Measurements from ENCODE around the gene PPM1B. TPM values are rescaled to one million over a fixed set of nuclear protein-coding genes. Genes with fewer than 3 reads are reported as not detected.
"Not testable (repeated sequence)": the region's sequence is repeated elsewhere in the genome, so short reads cannot be mapped to it uniquely, and the experiment has no call there.

The PPM1B gene
- total RNA-seq, 2 donors from 2014 or later, result 69.9 to 99.3 TPM

GRCh38 chr2:44167908-44168680 lies 581 bp upstream of the PPM1B start:
- Histone ChIP-seq H3K9me3 (no peaks in the 10 kb centered on the region), H3K27me3 (replicated peaks; ENCODE audit: insufficient read depth) (no peaks in the 10 kb centered on the region), H3K4me3 (peak overlapping the region; percentile 70), H3K27ac (peak overlapping the region; percentile 88 to 93), H3K36me3 (no peaks in the 10 kb centered on the region), H3K4me1 (ENCODE audit: control insufficient read depth in 1 of 2, low read depth in 2 of 2) (peaks cover 19 to 23% of the 10 kb centered on the region in 2 donors)
- DNase-seq (ENCODE audit: low spot score), result peak; percentile 100
- TF ChIP-seq, protein P1, sequence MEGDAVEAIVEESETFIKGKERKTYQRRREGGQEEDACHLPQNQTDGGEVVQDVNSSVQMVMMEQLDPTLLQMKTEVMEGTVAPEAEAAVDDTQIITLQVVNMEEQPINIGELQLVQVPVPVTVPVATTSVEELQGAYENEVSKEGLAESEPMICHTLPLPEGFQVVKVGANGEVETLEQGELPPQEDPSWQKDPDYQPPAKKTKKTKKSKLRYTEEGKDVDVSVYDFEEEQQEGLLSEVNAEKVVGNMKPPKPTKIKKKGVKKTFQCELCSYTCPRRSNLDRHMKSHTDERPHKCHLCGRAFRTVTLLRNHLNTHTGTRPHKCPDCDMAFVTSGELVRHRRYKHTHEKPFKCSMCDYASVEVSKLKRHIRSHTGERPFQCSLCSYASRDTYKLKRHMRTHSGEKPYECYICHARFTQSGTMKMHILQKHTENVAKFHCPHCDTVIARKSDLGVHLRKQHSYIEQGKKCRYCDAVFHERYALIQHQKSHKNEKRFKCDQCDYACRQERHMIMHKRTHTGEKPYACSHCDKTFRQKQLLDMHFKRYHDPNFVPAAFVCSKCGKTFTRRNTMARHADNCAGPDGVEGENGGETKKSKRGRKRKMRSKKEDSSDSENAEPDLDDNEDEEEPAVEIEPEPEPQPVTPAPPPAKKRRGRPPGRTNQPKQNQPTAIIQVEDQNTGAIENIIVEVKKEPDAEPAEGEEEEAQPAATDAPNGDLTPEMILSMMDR (IDR thresholded peaks at IDR 0.05), result no peak
- ATAC-seq (ENCODE audit: insufficient number of reproducible peaks, low FRiP score, low read depth), result peak; percentile 94

DNA sequence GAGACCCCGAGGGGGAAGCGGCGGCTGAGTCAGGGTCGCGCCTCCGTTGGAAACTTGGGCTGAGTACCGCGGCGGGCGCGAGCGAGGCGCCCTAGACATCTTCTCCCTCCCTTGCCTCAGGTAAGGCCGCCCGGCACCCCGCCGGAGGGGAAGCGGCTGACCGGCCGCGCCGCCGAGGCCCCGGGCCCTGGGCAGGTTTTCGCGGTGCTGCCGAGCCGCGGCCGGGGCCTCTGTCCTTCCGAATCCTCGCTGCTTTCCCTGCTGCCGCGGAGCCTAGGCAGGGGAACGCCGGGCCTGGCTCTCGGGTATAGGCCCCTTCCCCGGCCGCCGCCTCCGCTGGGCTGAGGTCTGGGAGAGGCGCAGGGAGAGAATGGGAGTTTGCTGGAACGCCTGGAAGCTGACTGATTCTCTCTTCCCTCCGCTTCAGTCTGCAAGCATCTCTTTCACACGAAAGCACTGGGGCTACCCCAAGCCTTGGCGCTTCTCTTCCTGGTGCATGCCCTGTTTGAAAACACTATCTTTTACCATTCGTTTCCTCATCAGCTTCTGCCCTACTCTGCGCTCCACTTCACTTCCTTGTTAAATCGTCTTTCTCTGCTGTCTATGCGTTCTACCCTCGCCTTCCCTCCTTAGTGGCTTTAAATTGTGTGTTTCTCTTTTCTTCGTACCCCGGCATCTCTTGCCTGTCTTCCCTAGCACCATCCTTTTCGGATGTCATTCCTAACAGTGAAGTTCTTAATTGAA lies 652 bp downstream of the PPM1B start:
- Histone ChIP-seq H3K4me3 (peak overlapping the region; percentile 89), H3K9me3 (no peaks in the 10 kb centered on the region), H3K27me3 (replicated peaks; ENCODE audit: insufficient read depth) (no peaks in the 10 kb centered on the region), H3K27ac (peak overlapping the region; percentile 97), H3K36me3 (no peaks in the 10 kb centered on the region), H3K4me1 (ENCODE audit: control insufficient read depth in 1 of 2, low read depth in 2 of 2) (peaks cover 30 to 34% of the 10 kb centered on the region in 2 donors)
- no peak for ATAC-seq (ENCODE audit: insufficient number of reproducible peaks, low FRiP score, low read depth)
- DNase-seq (ENCODE audit: low spot score), result no peak
- TF ChIP-seq, protein P1 (IDR thresholded peaks at IDR 0.05), result no peak

DNA sequence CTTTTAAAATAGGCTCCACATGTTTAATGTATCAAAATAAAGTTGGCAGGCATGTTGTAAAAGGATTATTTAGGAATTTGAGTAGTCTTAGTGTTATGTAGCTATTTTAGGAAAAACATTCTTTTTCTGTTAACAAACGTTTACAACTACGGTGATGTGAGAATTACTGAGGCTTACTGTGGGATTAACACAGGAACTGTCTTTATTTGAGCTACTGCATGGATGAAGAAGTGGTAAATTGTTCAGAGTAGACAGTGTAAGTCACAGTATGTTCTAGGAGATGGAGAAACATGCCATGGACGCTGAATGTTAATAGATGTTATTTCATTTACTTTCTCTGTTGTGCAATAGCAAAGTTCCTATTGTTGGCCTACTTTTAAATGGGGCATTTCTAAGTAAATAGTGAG lies 1.6 kb downstream of the PPM1B start:
- Histone ChIP-seq H3K4me1 (ENCODE audit: control insufficient read depth in 1 of 2, low read depth in 2 of 2) (peaks cover 31 to 44% of the 10 kb centered on the region in 2 donors), H3K27ac (peak overlapping the region; percentile 97), H3K9me3 (no peaks in the 10 kb centered on the region), H3K27me3 (replicated peaks; ENCODE audit: insufficient read depth) (no peaks in the 10 kb centered on the region), H3K4me3 (peak overlapping the region; percentile 89), H3K36me3 (no peaks in the 10 kb centered on the region)
- no peak for ATAC-seq (ENCODE audit: insufficient number of reproducible peaks, low FRiP score, low read depth)
- no peak for DNase-seq (ENCODE audit: low spot score)
- TF ChIP-seq, protein P1 (IDR thresholded peaks at IDR 0.05), result no peak

DNA sequence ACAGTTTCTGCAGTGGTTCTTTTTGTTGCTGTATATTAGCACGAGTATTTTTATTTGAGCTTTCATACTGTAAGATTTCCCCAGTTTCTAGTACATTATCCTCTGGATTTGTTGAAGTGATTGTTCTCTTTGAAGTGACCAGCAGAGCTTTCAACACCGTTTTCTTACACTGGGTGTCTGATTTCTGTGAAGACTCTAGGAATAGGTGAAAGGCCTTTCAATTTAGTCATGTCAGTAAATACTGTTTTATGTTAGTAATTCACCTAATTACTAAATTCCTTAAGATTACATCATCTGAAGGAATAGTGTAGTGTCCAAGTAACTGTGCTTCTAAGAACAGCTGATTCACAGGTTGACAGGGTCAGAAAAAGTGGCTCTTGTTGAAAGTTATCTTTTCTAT lies 2.3 kb downstream of the PPM1B start:
- DNase-seq (ENCODE audit: low spot score) (no peak), ATAC-seq (ENCODE audit: insufficient number of reproducible peaks, low FRiP score, low read depth) (no peak)
- Histone ChIP-seq H3K27ac (peak overlapping the region; percentile 97), H3K27me3 (replicated peaks; ENCODE audit: insufficient read depth) (no peaks in the 10 kb centered on the region), H3K36me3 (no peaks in the 10 kb centered on the region), H3K9me3 (no peaks in the 10 kb centered on the region), H3K4me3 (peak overlapping the region; percentile 89), H3K4me1 (ENCODE audit: control insufficient read depth in 1 of 2, low read depth in 2 of 2) (peaks cover 38 to 51% of the 10 kb centered on the region in 2 donors)
- TF ChIP-seq, protein P1 (IDR thresholded peaks at IDR 0.05), result no peak

GRCh38 chr2:44171442-44171841 lies 2.8 kb downstream of the PPM1B start:
- Histone ChIP-seq H3K4me3 (peak overlapping the region; percentile 89), H3K4me1 (ENCODE audit: control insufficient read depth in 1 of 2, low read depth in 2 of 2) (peaks cover 40 to 55% of the 10 kb centered on the region in 2 donors), H3K27ac (peak overlapping the region; percentile 97)
- H3K36me3 ChIP-seq; ATAC-seq (ENCODE audit: insufficient number of reproducible peaks, low FRiP score, low read depth); H3K27me3 ChIP-seq (replicated peaks; ENCODE audit: insufficient read depth); DNase-seq (ENCODE audit: low spot score); H3K9me3 ChIP-seq: not testable (repeated sequence)

All from thoracic aorta (tissue), 2 donors.